ENCODE data around the gene CECR2.

The CECR2 gene

DNA sequence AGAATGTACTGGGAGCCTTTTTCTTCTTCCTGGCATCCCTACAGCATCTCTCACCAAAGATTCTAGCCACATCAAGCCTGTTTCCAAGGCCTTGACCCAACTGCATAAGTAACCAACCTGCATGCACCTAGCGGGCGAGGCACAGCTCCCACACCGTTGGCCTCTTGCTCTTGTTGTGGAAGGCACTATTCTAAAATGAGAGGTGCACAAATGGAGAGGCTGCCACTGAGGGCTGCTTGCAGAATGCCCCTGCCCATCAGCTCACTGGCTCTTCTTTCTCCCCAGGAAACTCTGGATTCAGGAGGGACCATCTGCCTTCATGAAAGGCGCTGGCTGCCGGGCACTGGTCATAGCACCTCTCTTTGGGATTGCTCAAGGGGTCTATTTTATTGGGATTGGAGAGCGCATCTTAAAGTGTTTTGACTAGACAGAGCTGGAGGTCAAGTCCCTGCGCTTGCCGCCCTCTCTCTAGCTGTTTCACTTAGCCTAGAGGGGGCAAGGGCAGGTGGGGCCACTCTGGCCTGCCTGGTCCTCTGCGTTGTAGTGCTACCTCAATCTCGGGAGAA is 220.6 kb downstream of the CECR2 start:
- TF ChIP-seq, protein P1, sequence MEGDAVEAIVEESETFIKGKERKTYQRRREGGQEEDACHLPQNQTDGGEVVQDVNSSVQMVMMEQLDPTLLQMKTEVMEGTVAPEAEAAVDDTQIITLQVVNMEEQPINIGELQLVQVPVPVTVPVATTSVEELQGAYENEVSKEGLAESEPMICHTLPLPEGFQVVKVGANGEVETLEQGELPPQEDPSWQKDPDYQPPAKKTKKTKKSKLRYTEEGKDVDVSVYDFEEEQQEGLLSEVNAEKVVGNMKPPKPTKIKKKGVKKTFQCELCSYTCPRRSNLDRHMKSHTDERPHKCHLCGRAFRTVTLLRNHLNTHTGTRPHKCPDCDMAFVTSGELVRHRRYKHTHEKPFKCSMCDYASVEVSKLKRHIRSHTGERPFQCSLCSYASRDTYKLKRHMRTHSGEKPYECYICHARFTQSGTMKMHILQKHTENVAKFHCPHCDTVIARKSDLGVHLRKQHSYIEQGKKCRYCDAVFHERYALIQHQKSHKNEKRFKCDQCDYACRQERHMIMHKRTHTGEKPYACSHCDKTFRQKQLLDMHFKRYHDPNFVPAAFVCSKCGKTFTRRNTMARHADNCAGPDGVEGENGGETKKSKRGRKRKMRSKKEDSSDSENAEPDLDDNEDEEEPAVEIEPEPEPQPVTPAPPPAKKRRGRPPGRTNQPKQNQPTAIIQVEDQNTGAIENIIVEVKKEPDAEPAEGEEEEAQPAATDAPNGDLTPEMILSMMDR (IDR thresholded peaks at IDR 0.05; ENCODE audit: insufficient read depth, low read depth, low read length, missing control alignments): no peak

DNA sequence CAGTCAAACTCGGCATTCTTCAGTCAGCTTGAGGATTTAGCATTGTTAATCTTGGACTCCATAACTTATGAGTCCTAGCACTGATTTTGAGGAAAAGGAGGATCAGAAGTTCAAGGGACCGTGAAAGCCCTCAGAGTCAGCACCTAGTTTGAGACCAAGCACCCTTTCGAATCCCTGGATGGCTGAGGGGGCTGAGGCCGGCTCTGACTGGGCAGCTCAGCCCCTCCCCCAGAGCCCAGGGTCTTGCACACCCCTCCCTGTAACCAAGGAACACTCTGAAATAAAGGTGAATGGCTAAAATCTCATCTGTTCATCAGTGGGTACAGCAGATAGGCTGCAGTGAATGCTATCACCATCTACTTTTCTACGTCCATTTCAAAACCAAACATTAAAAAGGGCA is 221.3 kb downstream of the CECR2 start:
- no peak overlapping the region for H3K4me3 ChIP-seq (ENCODE audit: low read length)
- TF ChIP-seq, protein P1 (IDR thresholded peaks at IDR 0.05; ENCODE audit: insufficient read depth, low read depth, low read length, missing control alignments): no peak
- no peak for DNase-seq (ENCODE audit: low read depth)

More for the DNA sequence above, 220.6 kb downstream of the CECR2 start:
- no peak for DNase-seq (ENCODE audit: low read depth)
- no peak overlapping the region for H3K4me3 ChIP-seq (ENCODE audit: low read length)

DNA sequence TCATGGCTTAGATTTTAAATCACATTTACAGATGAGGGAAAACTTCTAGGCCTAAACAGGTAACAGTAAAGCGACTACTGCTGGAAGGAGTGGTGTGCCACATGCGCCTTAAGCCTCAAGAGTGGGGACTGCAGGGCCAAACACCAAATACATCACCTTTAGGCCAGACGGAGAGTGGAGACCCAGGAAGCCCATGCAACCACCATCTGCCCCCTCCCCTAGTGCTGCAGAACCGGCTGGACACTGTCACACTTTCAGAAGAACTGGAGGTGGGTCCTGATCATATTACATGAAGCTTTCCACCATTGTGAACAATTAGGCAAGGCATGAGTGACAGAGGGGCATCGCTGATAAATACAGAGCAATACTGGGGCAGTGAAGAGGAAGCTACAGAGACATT is 222.9 kb downstream of the CECR2 start:
- TF ChIP-seq, protein P1 (IDR thresholded peaks at IDR 0.05; ENCODE audit: insufficient read depth, low read depth, low read length, missing control alignments): no peak
- no peak for DNase-seq (ENCODE audit: low read depth)
- no peak overlapping the region for H3K4me3 ChIP-seq (ENCODE audit: low read length)

DNA sequence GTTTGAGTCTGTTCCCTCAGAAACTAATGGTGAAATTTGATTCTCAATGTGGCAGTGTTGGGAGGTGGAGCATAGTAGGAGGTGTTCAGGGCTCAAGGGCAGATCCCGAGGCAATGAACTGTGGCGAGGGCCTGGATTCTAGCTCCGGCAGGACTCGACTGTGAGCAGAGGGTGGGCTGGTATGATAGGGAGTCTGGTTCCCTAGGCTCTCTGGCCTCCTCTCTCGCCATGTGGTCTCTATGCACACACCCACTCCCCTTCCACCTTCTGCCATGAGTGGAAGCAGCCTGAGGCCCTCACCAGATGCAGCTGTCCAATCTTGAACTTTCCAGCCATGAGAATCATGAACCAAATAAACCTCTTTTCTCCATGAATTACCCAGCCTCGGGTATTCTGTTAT is 227.0 kb downstream of the CECR2 start:
- DNase-seq (ENCODE audit: low read depth): no peak
- H3K4me3 ChIP-seq (ENCODE audit: low read length): no peak overlapping the region
- TF ChIP-seq, protein P1 (IDR thresholded peaks at IDR 0.05; ENCODE audit: insufficient read depth, low read depth, low read length, missing control alignments): no peak

DNA sequence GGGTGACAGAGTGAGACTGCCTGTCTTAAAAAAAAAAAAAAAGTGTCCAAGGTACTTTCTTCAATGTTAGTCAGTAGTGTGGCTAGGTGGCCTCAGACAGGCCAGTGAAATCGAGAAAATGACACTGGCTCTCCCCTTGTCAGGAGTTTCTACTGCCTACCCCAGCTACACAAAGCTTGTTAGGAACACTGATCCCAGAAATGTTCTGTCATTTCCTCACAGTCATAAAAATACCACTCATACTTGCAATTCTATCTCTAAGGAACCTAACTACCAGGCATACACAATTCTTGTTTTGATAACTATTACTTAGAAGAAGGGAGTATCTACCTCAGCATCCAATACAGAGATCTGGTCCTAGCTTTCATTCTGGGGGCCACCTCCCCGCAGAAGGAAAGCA is 228.0 kb downstream of the CECR2 start:
- no peak overlapping the region for H3K4me3 ChIP-seq (ENCODE audit: low read length)
- TF ChIP-seq, protein P1 (IDR thresholded peaks at IDR 0.05; ENCODE audit: insufficient read depth, low read depth, low read length, missing control alignments): no peak
- no peak for DNase-seq (ENCODE audit: low read depth)

DNA sequence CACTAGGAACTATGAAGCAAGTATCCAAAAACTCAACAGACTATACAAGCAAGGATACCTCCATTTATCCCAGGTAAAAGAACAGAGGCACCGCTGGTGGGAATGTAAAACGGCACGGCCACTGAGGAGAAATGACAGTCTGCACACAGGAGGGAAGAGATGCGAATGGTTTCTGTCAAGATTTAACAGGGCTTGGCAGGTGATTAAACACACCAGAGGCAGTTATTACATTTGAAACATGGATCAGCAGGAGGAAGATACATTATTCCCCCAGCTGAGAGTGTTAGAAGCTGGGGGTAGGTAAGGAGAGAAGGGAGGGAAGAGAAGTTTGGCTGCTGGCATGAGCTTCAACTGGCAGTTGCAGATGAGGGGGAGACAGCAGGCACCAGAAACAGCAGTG is 229.1 kb downstream of the CECR2 start:
- TF ChIP-seq, protein P1 (IDR thresholded peaks at IDR 0.05; ENCODE audit: insufficient read depth, low read depth, low read length, missing control alignments): no peak
- no peak for DNase-seq (ENCODE audit: low read depth)
- no peak overlapping the region for H3K4me3 ChIP-seq (ENCODE audit: low read length)

DNA sequence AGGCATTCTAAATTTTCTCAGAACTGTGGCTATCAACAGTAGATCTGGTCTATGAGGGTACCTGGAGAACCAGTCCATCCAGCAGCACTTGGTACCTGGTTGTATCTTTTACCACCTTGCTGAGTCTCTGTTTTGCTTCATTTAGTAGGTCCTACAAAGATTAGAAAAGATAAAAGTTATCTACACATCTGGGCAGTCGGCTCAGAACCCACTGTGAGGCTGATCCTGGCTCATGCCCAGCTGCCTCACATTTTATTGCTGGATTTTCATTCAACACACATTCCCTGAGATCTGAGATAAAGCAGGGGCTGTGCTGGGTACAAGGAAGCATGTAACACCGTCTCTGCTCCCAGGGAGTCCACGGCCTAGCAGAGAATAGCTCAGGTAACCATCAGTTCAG is 231.8 kb downstream of the CECR2 start:
- TF ChIP-seq, protein P1 (IDR thresholded peaks at IDR 0.05; ENCODE audit: insufficient read depth, low read depth, low read length, missing control alignments): no peak
- no peak for DNase-seq (ENCODE audit: low read depth)
- H3K4me3 ChIP-seq (ENCODE audit: low read length): no peak overlapping the region
